Neural progenitor cell (in vitro differentiated cells): ENCODE data around the gene C17orf114.

Experiments used
- DNase-seq: peaks from one replicate; pipeline ENCODE4 v3.0.0-alpha.2; 2016; ENCODE audit warnings: low spot score
- H2AFZ ChIP-seq: fragments of 200-600 bp; sonication (generic); replicated peaks from 2 replicates; pipeline ENCODE4 v1.6.1; 2016; ENCODE audit warnings: antibody characterized with exemption
- H3F3A ChIP-seq: fragments of 200-600 bp; sonication (generic); 2 replicates; pipeline ENCODE4 v1.6.1; 2016; ENCODE audit warnings: antibody characterized with exemption, low read depth
- H3K27ac ChIP-seq: fragments of 200-600 bp; sonication (generic); 2 replicates; pipeline ENCODE4 v1.5.1; 2016; ENCODE audit warnings: mild to moderate bottlenecking
- H3K27me3 ChIP-seq: fragments of 200-600 bp; sonication (generic); 2 replicates; pipeline ENCODE4 v1.6.1; 2016; ENCODE audit warnings: mild to moderate bottlenecking, moderate library complexity
- H3K36me3 ChIP-seq: fragments of 200-600 bp; sonication (generic); 2 replicates; pipeline ENCODE4 v1.5.1; 2016
- H3K4me1 ChIP-seq: fragments of 200-600 bp; sonication (generic); 2 replicates; pipeline ENCODE4 v1.6.1; 2016; ENCODE audit warnings: mixed run types
- H3K4me2 ChIP-seq: fragments of 200-600 bp; sonication (generic); 2 replicates; pipeline ENCODE4 v1.6.1; 2016
- H3K4me3 ChIP-seq: fragments of 200-600 bp; sonication (generic); 2 replicates; pipeline ENCODE4 v1.5.1; 2016
- H3K79me2 ChIP-seq: fragments of 200-600 bp; sonication (generic); 2 replicates; pipeline ENCODE4 v1.6.1; 2016; ENCODE audit warnings: low read depth
- H3K9ac ChIP-seq: fragments of 200-600 bp; sonication (generic); 2 replicates; pipeline ENCODE4 v1.6.1; 2016
- H3K9me3 ChIP-seq: fragments of 200-600 bp; sonication (generic); 2 replicates; pipeline ENCODE4 v1.5.1; 2016; ENCODE audit warnings: low read depth
- H4K20me1 ChIP-seq: fragments of 200-600 bp; sonication (generic); 2 replicates; pipeline ENCODE4 v1.6.1; 2016; ENCODE audit warnings: low read depth
- H3K27ac Mint-ChIP-seq: 3 replicates; pipeline ENCODE4 v1.8.0; 2021; ENCODE audit warnings: mixed read lengths
- H3K27me3 Mint-ChIP-seq: 2 replicates; pipeline ENCODE4 v1.8.0; 2022; ENCODE audit warnings: low read depth, mild to moderate bottlenecking, inconsistent platforms, moderate library complexity, mixed read lengths; ENCODE audit not compliant: insufficient read depth
- H3K36me3 Mint-ChIP-seq: 3 replicates; pipeline ENCODE4 v1.8.0; 2021; ENCODE audit warnings: mixed read lengths
- H3K4me1 Mint-ChIP-seq: 3 replicates; pipeline ENCODE4 v1.8.0; 2021; ENCODE audit warnings: mixed read lengths
- H3K4me3 Mint-ChIP-seq: 3 replicates; pipeline ENCODE4 v1.8.0; 2021; ENCODE audit warnings: mild to moderate bottlenecking, moderate library complexity, mixed read lengths
- H3K9me3 Mint-ChIP-seq: 3 replicates; pipeline ENCODE4 v1.8.0; 2020; ENCODE audit warnings: mixed read lengths
- EZH2 ChIP-seq: fragments of 200-600 bp; sonication (generic); IDR thresholded peaks from 2 replicates; pipeline ENCODE4 v1.6.1; 2017; ENCODE audit warnings: antibody characterized with exemption, mild to moderate bottlenecking, moderate library complexity
- EZH2phosphoT487 ChIP-seq: fragments of 200-600 bp; sonication (generic); IDR thresholded peaks from 2 replicates; pipeline ENCODE4 v1.6.1; 2017; ENCODE audit warnings: antibody characterized with exemption
- TF ChIP-seq, protein P1 (sequence below): fragments of 200-600 bp; sonication (generic); IDR thresholded peaks from 2 replicates; pipeline ENCODE4 v1.5.1; 2017; ENCODE audit warnings: antibody characterized with exemption, mild to moderate bottlenecking

Gene C17orf114

DNA sequence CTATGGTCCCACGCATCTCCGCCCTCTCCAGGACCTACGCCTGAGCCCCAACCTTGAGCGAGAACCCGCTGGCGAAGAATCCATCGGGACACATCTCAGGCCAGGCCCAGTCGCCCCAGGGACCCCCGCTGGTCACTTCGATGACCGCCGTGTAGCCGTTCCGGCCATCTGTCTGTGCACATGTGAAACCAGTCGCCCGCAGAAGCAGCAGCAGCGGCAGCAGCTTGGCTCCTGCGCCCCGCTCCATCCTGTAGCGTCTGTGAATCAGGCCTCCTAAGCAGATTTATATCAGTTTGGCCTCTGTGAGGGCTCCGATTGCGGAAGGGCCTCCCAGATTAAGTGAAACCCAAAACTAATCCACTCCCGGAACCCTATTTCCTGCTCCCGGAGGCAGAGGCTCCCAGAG, 16.0 kb downstream of the C17orf114 start, which contains the start of gene VMO1:
VMO1 (minus strand) TSS at position 259 of the 406 bp plus-strand sequence; CDS start at position 247, 12 bp downstream.
- Histone ChIP-seq H3K79me2 (no peaks in the 10 kb centered on the region), H3K27me3 (peaks cover 88% of the 10 kb centered on the region), H4K20me1 (peaks cover 9% of the 10 kb centered on the region), H2AFZ (no peak within 1 kb of the TSS), H3K9ac (no peak within 1 kb of the TSS), H3K4me2 (peak within 1 kb of the TSS; percentile 53), H3K4me1 (peaks cover 13% of the 10 kb centered on the region), H3F3A (peaks cover 38% of the 10 kb centered on the region), H3K4me3 (peak within 1 kb of the TSS; percentile 1), H3K36me3 (no peaks in the 10 kb centered on the region), H3K9me3 (no peaks in the 10 kb centered on the region), H3K27ac (no peak within 1 kb of the TSS)
- H3K4me3 Mint-ChIP-seq = no peak within 1 kb of the TSS
- no peaks in the 10 kb centered on the region for H3K36me3 Mint-ChIP-seq
- H3K27me3 Mint-ChIP-seq = peaks cover 19% of the 10 kb centered on the region
- no peaks in the 10 kb centered on the region for H3K9me3 Mint-ChIP-seq
- H3K27ac Mint-ChIP-seq = no peak within 1 kb of the TSS
- H3K4me1 Mint-ChIP-seq = peaks cover 11% of the 10 kb centered on the region
- DNase-seq = peak; percentile 45
- TF ChIP-seq EZH2phosphoT487 (no peak), EZH2 (no peak)
- TF ChIP-seq, protein P1, sequence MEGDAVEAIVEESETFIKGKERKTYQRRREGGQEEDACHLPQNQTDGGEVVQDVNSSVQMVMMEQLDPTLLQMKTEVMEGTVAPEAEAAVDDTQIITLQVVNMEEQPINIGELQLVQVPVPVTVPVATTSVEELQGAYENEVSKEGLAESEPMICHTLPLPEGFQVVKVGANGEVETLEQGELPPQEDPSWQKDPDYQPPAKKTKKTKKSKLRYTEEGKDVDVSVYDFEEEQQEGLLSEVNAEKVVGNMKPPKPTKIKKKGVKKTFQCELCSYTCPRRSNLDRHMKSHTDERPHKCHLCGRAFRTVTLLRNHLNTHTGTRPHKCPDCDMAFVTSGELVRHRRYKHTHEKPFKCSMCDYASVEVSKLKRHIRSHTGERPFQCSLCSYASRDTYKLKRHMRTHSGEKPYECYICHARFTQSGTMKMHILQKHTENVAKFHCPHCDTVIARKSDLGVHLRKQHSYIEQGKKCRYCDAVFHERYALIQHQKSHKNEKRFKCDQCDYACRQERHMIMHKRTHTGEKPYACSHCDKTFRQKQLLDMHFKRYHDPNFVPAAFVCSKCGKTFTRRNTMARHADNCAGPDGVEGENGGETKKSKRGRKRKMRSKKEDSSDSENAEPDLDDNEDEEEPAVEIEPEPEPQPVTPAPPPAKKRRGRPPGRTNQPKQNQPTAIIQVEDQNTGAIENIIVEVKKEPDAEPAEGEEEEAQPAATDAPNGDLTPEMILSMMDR = no peak

DNA sequence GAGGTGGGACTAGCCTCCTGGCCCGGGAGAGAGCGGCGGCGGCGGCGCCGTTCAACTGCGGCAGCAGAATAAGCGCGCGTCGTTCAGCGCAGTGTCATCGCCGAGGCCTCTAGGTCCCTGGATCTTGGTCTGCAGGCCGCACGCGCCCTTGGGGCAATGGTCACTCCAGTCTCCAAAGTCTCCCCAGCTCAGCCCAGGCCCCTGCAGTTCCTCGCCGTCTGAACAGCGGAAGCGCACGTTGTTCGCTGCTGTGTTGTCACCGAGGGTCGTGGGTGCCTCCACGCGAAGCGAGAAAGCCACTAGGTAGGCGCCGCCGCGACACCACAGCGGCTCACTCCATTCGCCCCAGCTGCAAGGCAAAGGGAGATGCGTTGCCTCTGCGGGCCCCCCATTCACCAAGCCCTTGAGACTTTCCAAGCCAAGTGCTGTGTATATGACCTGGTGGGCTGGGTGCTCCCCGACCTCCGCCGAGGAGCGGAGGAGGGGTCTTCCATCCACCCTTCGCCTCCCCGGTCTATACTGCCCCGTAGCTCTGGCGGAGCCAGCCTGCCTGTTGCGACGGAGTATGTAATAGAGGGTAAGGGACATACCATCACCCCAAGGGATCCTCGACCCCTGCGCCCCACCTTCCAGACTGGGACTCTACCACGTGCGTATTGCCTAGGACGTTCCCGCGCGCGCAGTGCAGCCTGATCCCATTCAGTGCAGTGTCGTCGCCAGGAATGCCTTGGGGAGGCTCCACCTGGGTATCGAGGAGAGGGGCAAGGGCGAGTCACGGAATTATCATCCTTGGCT, 16.6 kb downstream of the C17orf114 start:
- H3K4me3 Mint-ChIP-seq = no peak overlapping the region
- peaks cover 15% of the 10 kb centered on the region for H3K27me3 Mint-ChIP-seq
- no peaks in the 10 kb centered on the region for H3K79me2 ChIP-seq
- H3K27ac Mint-ChIP-seq = no peak overlapping the region
- no peak overlapping the region for H3K4me3 ChIP-seq
- peaks cover 37% of the 10 kb centered on the region for H3F3A ChIP-seq
- H3K4me1 ChIP-seq = peaks cover 13% of the 10 kb centered on the region
- peaks cover 9% of the 10 kb centered on the region for H4K20me1 ChIP-seq
- DNase-seq = no peak
- TF ChIP-seq EZH2 (no peak), EZH2phosphoT487 (no peak)
- TF ChIP-seq, protein P1 = no peak
- peak overlapping the region; percentile 53 for H3K4me2 ChIP-seq
- peaks cover 82% of the 10 kb centered on the region for H3K27me3 ChIP-seq
- H3K27ac ChIP-seq = no peak overlapping the region
- peaks cover 8% of the 10 kb centered on the region for H3K4me1 Mint-ChIP-seq
- no peak overlapping the region for H3K9ac ChIP-seq
- H3K9me3 Mint-ChIP-seq = no peaks in the 10 kb centered on the region
- H2AFZ ChIP-seq = no peak overlapping the region
- H3K36me3 Mint-ChIP-seq = no peaks in the 10 kb centered on the region
- no peaks in the 10 kb centered on the region for H3K36me3 ChIP-seq
- no peaks in the 10 kb centered on the region for H3K9me3 ChIP-seq

GRCh38 chr17:4782652-4783051, 19.5 kb downstream of the C17orf114 start:
- Mint-ChIP-seq H3K27me3 (peaks cover 10% of the 10 kb centered on the region), H3K27ac (no peak overlapping the region), H3K36me3 (no peaks in the 10 kb centered on the region), H3K9me3 (no peaks in the 10 kb centered on the region), H3K4me1 (peaks cover 3% of the 10 kb centered on the region), H3K4me3 (no peak overlapping the region)
- peaks cover 61% of the 10 kb centered on the region for H3K27me3 ChIP-seq
- H3F3A ChIP-seq = peaks cover 10% of the 10 kb centered on the region
- no peak overlapping the region for H3K9ac ChIP-seq
- H3K4me3 ChIP-seq = no peak overlapping the region
- H2AFZ ChIP-seq = no peak overlapping the region
- DNase-seq = no peak
- no peaks in the 10 kb centered on the region for H3K9me3 ChIP-seq
- TF ChIP-seq, protein P1 = peak; percentile 11
- no peak for TF ChIP-seq EZH2phosphoT487
- no peaks in the 10 kb centered on the region for H4K20me1 ChIP-seq
- peaks cover 11% of the 10 kb centered on the region for H3K4me1 ChIP-seq
- H3K36me3 ChIP-seq = no peaks in the 10 kb centered on the region
- H3K27ac ChIP-seq = no peak overlapping the region
- no peak overlapping the region for H3K4me2 ChIP-seq
- H3K79me2 ChIP-seq = no peaks in the 10 kb centered on the region
